NB4 (cell line): ENCODE data around the gene CFAP46.

Experiments
- CTCF ChIP-seq: IDR thresholded peaks from one replicate; pipeline ENCODE4 v1.5.1; 2012; ENCODE audit warnings: low read depth, low read length
- MAX ChIP-seq: IDR thresholded peaks from 2 replicates; pipeline ENCODE4 v1.6.1; 2011; ENCODE audit warnings: low read depth, low read length
- MYC ChIP-seq: IDR thresholded peaks from 2 replicates; pipeline ENCODE4 v1.6.1; 2011; ENCODE audit warnings: low read depth, low read length
- POLR2A ChIP-seq: IDR thresholded peaks from 2 replicates; pipeline ENCODE4 v1.6.1; 2011; ENCODE audit warnings: mild to moderate bottlenecking; ENCODE audit not compliant: insufficient read length; ENCODE audit errors: extremely low read depth

- TF ChIP-seq MAX, result no peak
- TF ChIP-seq CTCF, result no peak
- TF ChIP-seq POLR2A, result no peak
- TF ChIP-seq MYC, result no peak
These were observed 12.3 kb downstream of the CFAP46 start for GRCh38 chr10:132929953-132930548.
